Esophagus squamous epithelium (tissue), 4 donors: ENCODE data around the gene ABLIM2.

Source experiments
- POLR2A ChIP-seq, 4 donors: fragments of 450-650 bp; IDR thresholded peaks; one replicate each; pipeline ENCODE4 v1.6.1; 2017; ENCODE audit warnings: antibody characterized with exemption in 4 of 4, mild to moderate bottlenecking in 4 of 4, moderate library complexity in 3 of 4
- TF ChIP-seq, protein P1 (sequence below), 6 experiments: fragments of 450-650 bp in 4 of 6; fragments of 200-600 bp in 2 of 6; sonication (generic) in 2 of 6; IDR thresholded peaks; one replicate each; pipeline ENCODE4 v1.5.1; 2016 to 2019; ENCODE audit warnings: antibody characterized with exemption in 6 of 6, mild to moderate bottlenecking in 4 of 6, moderate library complexity in 4 of 6

DNA sequence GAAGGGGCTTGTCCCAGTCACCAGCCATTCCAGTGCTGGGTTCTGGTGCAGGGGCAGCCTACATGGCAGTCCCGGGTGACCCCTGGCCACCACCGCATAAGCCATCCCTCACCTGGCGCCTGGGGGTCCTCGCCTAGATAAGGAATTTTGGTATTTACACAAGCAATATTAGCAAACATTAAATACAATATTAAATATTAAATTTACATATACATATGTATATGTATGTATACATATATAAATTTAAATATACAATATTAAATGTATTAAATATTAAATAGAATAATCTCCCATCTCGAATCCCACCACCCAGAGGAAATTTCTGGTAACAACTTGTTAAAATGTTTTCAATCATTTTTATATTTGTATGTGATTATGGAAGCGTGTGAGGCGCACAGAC is 114.4 kb downstream of the ABLIM2 start:
- no peak for TF ChIP-seq POLR2A (IDR thresholded peaks at IDR 0.05)
- TF ChIP-seq, protein P1, sequence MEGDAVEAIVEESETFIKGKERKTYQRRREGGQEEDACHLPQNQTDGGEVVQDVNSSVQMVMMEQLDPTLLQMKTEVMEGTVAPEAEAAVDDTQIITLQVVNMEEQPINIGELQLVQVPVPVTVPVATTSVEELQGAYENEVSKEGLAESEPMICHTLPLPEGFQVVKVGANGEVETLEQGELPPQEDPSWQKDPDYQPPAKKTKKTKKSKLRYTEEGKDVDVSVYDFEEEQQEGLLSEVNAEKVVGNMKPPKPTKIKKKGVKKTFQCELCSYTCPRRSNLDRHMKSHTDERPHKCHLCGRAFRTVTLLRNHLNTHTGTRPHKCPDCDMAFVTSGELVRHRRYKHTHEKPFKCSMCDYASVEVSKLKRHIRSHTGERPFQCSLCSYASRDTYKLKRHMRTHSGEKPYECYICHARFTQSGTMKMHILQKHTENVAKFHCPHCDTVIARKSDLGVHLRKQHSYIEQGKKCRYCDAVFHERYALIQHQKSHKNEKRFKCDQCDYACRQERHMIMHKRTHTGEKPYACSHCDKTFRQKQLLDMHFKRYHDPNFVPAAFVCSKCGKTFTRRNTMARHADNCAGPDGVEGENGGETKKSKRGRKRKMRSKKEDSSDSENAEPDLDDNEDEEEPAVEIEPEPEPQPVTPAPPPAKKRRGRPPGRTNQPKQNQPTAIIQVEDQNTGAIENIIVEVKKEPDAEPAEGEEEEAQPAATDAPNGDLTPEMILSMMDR (IDR thresholded peaks at IDR 0.05): no peak
